GM19468 (cell line): ENCODE measurements around the gene PLXNA4.
"Not testable (repeated sequence)": the region's sequence is repeated elsewhere in the genome, so short reads cannot be mapped to it uniquely, and the experiment has no call there.

Experiments used
- ATAC-seq: cut with Tn5 transposase; IDR thresholded peaks from one replicate; pipeline ENCODE4 v1.9.1; 2021; ENCODE audit warnings: mild to moderate bottlenecking, moderate library complexity, moderate number of reproducible peaks; ENCODE audit not compliant: unreplicated experiment; ENCODE audit errors: extremely low read depth

Gene PLXNA4

DNA sequence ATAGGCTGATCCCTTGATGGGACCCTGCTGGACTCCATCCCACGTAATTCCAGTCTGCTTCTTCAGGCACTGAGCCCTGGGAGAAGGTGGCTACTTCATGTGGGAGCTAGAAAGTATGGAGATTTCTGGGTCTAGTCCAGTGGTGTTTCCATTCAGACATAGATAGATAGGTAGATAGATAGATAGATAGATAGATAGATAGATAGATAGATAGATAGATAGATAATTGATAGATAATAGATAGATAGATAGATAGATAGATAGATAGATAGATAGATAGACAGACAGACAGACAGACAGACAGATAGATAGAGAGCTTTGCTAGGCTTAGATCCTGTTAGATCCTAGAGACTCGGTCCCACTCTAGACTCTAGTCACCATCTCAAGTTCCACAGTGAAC is 18.5 kb upstream of the PLXNA4 start:
- ATAC-seq: not testable (repeated sequence)

DNA sequence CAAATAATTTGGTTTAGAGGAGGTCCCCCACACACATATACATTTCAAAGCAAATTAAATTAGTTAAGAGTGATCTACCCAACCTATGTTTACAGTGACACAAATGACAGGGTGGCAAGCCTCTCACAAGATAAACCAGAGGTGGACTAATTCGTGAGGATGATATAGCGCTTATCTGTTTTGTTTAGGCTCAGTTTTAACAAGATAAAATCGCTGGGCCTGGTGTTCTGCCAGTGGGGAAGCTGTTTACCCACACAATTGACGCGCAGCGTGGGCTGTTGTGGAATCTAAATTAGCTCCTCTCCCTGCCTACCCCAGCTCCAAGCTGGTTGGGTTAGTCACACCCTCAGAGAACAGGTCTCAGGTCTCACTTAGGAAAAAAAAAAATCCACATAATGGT is 16.7 kb upstream of the PLXNA4 start:
- no peak for ATAC-seq

DNA sequence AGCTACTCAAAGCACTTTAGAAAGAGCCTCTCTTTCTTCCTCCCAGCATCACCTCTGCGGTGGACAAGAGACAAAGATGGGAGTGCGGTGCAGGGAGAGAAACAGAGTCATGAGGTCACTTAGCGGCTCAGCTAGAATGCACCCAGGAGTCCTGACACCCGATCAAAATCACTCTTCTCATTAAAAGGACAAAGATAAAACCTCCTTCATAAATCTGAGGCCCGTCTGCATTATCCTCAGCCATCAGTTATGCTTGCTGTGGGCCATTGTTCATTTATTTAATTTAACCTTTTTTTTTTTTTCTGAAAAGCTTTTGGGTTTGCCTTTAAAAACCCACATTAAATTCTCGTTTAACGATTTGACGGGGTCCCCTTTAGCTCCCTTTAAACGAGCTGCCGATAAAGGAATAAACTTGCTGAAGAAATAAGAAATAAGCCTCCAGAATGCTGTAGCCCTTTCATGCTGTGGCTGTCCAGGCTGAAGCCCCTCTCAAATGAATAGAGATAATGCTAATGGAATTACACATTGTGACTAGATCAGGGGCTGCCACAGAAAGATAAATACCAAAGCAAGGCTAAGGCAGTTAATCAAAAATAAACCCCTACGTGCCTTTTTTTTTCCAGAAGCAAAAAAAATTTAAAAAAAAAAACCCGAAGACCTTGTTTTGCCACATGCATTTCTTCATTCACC is 16.1 kb upstream of the PLXNA4 start:
- no peak for ATAC-seq

DNA sequence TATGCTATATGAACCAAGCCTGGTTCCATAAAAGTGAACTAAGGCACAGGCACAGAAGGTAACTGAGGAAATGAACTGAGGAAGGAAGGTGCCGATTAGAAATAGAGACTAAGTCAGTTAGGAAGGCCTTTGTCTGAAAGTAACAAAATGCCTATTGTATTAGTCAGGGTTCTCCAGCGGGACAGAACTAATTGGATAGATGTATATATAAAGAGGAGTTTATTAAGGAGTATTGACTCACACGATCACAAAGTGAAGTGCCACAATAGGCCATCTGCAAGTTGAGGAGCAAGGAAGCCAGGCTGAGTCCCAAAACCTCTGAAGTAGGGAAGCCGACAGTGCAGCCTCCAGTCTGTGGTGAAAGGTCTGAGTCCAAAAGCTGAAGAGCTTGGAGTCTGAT is 13.9 kb upstream of the PLXNA4 start:
- no peak for ATAC-seq

DNA sequence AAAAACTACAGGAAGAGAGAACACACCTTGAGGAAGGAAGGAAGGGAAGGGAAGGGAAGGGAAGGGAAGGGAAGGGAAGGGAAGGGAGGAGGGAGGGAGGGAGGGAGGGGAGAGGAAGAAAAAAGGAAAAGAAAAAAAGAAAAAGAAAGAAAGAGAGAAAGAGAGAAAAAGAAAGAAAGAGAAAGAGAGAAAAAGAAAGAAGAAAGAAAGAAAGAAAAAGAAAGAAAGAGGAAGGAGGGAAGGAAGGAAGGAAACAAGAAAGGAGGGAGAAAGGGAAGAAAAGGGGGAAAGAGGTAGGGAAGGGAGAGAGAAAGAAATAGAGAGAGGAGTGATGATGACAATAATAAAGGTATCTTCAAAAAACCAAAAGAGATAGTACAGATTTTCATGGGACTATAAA is 12.3 kb upstream of the PLXNA4 start:
- no peak for ATAC-seq

DNA sequence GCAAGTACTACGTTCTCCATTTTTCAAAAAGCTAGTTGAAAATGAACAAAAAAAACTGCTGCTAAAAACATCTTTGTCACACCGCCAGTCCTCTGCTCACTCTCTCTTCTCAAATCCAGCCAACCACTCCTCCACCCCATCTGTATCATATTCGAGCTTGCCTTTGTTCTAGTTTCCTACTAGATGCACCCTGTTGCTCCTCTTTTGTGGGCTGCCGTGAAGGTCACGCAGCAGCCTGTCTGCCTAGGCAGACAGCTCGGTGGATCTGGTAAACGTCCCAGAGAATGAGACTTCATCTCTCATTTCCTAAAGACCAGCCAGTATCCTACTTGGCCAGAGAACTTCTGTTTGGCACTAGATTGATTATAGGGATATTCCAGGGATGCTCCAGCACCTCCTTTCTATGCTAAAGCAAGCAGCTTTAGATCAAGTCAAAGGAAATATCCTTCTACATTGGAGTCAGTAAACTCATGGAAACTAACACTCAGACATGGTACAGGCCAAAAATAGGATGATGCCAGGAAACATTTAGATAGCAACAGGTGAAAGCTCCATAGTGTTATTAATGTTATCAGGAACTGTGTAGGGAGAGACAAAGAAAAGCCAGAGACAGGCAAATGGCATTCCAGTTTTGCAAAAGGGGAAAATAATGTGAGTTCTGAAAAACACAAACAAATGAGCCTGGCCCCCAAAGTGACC is 8.7 kb upstream of the PLXNA4 start:
- no peak for ATAC-seq

DNA sequence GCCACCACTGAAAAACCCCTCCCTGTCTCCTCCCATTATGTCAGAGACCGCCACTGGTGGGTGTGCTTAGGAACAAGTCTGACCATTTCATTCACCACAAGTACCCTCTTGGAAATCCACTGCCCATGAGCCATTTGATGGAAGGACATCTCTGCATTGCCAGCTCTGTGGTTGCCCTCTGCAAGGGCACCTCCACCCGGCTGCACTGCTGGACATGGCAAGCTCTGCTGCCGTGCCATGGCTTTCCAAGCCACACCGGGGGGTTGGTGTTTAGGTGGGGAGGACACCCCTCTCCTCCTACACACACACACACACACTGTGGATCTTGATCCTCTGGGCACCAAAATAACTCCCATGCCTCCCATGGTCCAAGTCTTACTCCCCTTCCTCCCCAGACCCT is 5.2 kb upstream of the PLXNA4 start:
- ATAC-seq: no peak

DNA sequence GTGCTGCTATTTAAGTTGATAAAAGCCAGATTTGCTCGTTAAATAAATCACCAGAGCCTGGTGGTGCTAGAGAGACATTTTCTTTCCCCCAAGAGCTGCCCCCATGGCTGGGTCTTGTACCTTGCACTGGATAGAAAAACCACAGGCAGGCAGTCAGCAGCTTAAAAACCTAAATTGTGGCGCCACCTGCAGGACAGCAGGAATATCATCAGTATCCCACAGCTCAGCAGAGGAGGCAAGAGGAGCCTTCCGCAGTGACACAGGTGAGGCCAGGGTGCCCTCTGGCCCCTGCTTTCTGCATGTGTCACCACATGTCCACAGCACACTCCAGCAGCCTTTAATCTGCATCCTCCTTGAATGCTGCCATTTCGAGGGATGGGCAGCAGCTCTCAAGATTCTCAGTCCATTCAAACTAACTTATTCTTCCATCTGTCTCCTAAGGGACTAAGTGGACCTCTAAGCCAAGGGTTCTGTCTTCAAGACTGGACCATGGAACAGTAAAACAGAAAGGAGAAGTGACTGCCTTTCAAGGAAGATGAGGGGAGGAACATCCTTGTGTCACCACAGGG is 4.5 kb upstream of the PLXNA4 start:
- ATAC-seq: no peak

DNA sequence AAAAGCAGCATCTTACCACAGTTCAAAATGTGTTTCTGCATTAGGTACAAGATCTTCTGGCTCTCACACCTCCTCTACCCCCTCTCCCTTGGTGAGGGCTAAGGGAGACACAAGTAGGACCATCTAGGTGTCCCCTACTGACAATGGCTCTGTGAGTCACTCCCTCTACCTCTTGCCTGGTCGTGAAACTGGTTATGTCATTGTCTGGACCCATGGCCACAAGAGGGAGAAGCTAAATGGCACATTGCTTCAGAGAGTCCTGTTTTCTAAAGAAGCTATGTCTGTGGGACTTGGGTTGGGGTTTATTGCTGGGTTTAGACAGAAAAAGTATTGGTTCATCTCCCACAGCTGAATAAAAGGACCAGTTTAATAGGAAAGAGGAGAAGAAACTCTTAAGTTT is 4.0 kb upstream of the PLXNA4 start:
- ATAC-seq: no peak

DNA sequence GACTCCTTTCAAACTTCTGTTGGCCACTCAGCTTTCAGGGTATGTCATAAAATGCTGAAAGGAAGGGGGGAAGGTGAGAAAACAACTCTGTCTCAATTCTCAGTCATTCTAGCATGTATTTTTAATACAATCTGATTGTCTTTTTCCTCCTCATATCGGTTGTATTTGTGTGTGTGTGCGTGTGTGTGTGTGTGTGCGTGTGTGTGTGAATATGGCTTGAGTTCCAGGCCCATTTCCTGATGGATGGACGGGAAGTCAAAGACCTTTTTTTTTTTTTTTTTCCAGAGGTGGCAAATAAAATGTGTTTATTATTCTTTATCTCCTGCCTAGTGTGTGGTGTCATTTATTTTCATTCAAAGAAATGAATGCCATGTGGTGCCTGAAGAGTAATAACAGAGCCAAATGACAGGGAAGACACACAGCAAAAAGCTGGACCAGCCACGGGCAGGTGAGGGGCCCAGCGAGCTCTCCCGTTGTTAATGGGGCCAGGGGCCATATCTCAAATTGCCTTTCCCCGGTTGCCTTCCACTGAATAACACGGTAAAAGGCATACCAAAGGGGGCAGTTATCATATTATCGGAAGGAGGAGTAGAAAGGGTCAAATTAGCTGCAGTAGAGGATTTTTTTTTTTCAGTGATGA is 3.1 kb upstream of the PLXNA4 start:
- ATAC-seq: no peak

DNA sequence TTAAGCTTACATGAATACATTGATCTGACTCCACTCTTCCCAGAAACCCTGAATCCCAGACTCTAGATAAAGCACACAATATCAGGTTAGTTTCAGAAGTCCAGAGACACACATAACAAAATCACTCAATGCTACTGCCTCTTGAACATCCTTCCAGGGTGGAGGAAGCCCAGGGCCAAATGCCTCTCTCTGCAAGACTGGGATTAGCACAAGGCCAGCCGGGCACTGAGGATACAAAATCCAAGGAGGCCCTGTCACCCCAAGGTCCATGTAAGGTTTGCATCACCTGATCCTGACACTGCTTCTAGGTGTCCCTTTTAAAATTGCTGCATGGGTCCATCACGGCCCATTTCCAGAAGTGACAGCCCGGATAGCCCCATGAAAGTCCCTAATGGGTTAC is 2.6 kb upstream of the PLXNA4 start:
- no peak for ATAC-seq

DNA sequence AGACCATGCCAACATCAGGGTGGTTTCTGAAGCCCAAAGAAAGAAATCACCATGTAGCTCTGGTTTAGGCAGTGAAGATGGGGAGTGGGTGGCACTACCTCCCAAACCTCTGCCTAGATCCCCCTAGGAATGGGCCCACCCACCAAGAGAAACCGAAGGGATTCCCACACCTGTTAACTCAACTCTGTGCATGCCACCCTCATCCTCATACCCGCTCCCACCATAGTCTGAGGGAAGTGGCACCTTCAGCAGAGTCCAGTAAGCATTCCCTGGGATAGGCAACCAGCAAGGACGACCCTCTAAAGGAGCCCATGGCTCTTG is 1.7 kb upstream of the PLXNA4 start:
- ATAC-seq: no peak

DNA sequence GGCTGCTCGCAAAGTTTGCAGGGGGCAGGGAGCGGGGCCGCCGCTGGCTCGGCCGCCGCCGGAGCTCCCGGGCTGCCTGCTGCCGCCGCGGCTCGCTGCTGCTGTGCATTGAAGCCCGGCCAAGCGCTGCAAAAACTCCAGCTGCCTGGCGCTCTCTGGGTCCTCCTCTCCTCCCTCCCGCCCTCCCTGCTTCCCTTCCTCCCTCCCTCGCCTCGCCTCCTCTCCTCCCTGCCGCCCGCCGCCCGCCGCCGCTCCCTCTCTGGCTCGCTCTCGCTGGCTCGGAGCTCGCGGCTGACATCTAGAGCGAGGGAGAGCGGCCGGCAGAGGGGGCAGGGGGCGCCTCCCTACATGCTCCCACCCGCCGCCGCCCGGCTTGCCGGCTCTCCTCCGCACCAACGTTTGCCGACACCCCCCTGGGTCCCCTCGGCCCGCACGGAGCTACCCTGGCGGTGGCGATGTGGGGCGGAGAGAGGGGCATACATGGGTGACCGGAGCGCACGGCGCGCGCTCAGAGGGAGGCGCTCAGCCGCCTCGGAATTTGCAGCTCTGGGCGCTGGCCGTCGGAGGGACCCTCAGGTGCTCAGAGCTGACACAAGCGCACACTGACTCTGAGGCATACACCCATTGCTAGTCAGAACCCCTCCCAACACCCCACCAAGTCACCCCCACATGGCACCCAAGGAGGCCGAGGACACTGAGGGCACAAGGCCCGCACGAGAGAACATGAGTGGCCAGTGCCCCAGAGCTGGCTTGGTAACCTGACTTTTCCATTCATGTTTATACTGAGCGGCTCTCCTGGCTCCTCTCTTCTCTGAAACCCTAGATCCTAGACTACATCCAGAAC is 1.2 kb upstream of the PLXNA4 start:
- no peak for ATAC-seq

DNA sequence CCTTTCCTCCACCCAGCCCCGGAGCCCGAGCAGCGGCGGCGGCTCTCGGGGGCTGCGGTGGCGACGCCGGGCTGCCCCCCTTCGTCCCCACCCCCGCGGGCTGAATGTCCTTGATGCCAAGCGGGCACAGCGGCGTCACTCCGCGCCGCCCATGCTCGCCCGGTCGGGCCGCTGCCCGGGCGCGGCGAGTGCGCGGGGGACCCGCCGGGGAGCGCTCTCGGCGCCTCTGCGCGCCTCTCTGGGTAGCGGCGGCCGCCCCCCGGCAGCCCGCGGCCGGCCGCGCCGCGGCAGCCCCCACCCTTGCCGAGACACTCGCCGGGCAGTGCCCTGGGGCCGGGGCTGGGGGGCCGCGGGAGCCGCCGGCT is 433 bp upstream of the PLXNA4 start:
- no peak for ATAC-seq

DNA sequence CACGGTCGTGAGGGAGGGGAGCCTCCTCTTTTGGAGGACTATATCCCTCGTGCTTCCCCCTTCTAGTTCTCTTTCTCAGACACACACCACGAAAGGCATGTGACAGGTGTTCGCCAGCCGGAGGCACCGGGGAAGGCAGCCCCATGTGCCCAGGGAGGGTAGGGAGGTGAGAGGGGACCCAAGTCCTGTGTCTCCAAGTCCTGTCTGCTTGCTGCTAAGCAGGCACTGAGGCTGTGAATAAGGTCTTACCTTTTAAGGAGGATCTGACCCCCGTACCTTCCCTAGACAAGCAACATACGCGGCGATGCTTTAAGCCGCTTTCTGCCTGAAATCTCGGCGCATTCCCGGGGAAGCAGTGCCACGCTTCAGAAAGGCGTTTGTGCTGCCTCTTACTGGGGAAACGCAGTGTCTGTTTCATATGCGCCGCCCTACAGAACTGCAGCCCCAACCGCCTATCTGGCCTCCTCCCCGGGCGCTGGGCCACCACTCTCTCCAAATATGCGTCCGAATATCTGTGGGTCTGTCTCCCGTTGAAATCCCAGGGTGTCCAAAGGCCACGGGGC is 770 bp downstream of the PLXNA4 start:
- ATAC-seq: no peak

DNA sequence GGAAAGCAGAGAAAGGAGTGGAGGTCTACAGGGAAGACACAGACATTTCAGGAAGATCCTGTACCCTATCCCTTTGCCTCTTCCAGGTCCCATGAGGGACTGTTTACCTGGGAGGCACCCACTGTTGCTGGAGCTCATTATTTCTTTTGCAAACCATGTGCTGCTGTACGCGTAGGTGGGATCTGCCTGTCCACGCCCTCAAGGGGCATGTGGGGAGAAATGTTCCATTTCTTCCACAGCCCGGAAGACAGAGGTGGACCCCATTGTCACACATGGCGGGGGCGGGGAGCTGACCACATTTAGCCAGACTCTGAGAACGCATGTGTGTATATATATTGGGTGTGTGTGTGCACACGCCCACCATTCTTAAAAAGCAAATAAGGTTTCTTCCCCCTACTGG is 2.0 kb downstream of the PLXNA4 start:
- ATAC-seq: no peak

DNA sequence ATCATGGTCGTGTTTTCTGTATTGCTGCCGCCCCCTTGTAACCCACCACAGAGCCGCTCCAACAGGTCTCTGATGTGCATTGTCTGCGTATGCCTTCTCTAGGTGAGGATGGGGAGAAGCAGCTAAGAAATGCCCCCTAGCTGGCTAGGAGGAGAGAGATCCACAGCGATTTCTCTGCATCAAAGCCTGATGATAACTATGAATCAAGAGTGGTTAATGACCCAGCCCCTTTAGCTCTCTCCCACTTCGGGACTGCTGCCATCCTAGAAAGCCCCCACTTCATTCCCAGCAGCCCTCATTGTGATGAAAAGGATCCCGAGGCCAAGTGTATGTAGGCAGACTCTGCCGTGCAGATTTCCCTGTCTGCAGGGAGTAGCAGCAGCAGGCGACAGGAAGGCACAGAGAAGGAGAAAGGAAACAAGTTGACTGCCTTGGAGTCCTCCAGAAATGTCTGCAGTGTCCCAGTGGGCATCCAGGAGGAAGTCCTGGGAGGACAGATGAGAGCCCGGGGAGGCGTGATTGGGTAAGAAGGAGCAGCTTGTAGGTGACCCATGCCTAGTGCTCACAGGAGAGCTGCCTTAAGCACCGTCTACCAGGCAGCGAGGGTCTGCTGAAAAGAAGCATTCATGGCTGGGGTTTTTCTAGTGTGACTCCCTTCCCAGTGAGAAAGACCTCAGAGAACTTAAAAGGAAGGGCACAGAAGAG is 2.9 kb downstream of the PLXNA4 start:
- no peak for ATAC-seq

DNA sequence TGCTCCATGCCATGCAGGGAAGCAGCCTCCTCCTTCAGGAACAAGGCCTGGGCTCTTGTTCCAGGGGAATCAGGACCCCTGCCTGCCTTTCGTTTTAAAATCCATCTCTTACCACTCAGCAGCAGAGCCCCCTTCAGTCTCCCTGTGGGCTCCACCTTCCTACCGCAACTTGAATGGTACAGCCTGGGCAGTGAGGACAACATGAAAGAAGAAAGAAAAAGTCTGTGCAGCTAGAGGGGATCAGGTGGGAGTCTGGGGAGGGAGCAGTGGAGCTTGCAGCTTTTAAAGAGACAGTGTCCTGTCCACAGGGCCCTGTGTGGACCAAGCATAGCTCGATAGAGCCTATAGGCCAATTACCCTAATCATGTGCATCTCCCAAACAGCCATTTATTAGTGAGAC is 3.7 kb downstream of the PLXNA4 start:
- no peak for ATAC-seq

DNA sequence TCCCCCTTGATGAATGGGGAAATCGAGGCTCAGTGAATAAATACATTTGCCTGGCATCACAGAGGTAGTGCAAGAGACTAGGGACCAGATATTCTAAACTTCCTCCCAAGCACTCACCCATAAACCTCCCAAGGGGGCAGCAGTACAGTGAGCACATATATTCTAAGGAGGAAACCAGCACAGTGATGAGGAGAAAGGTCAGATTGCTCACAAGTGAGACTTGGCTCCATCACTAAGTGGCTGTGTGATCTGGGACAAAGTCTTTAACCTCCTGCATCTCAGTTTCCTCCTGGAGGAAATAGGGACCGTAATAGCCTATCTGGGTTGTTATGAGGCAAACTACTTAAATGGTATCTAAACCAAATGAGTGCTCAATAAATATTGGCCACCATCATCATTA is 4.3 kb downstream of the PLXNA4 start:
- no peak for ATAC-seq
